HCT116 (cell line): ENCODE data around the gene GPR61. TPM values are rescaled to one million over a fixed set of nuclear protein-coding genes. Genes with fewer than 3 reads are reported as not detected.

ENCODE experiments used
- ATAC-seq: fragments of 200-7000 bp; cut with Tn5 transposase; 2 replicates; pipeline ENCODE4 v1.9.1; 2020; ENCODE audit warnings: mild to moderate bottlenecking, moderate library complexity
- BruUV-seq: library from RNA; stranded (reverse); fragments of 400-500 nt; replicated peaks from 2 replicates; lab custom pipeline; 2021; lab: Mats Ljungman, UMichigan
- CTCF ChIA-PET: fragments of 300-600 bp; sonication (Branson Sonifier 250); formaldehyde crosslinking; loops from one replicate; lab custom pipeline; 2021; ENCODE audit warnings: antibody characterized with exemption; lab: Charles Lee
- POLR2A ChIA-PET: fragments of 300-600, 350-600 bp; sonication (Branson Sonifier 250); formaldehyde crosslinking; loops from one replicate; lab custom pipeline; 2021; ENCODE audit warnings: antibody characterized with exemption; lab: Charles Lee
- RAD21 ChIA-PET, 2 experiments: fragments of 300-600 bp; sonication (Branson Sonifier 250); formaldehyde crosslinking; loops; one replicate each; lab custom pipeline; 2023; ENCODE audit warnings: low total read pairs in 2 of 2; ENCODE audit not compliant: uncharacterized antibody in 2 of 2, unreplicated experiment in 2 of 2, low non-redundant PET in 1 of 2; lab: Charles Lee
- DNase-seq: peaks from one replicate; pipeline ENCODE4 v3.0.0-alpha.2; 2010; ENCODE audit warnings: low read depth, low spot score
- H2AFZ ChIP-seq: fragments of 200-600 bp; shearing (Covaris generic), sonication (generic); 2 replicates; pipeline ENCODE4 v1.6.1; 2017; ENCODE audit warnings: low read depth, mixed run types, mixed read lengths, antibody characterized with exemption, low read length; ENCODE audit not compliant: poor library complexity, severe bottlenecking
- H3K27ac ChIP-seq: 2 replicates; pipeline ENCODE4 v1.5.1; 2012; ENCODE audit warnings: low read depth, low read length
- H3K27me3 ChIP-seq: fragments of 200-600 bp; sonication (generic); 2 replicates; pipeline ENCODE4 v1.6.1; 2016; ENCODE audit warnings: mixed run types, low read length, mixed read lengths; ENCODE audit not compliant: insufficient read depth
- H3K36me3 ChIP-seq, 2 experiments: fragments of 200-500 bp in 1 of 2; fragments of 200-600 bp in 1 of 2; sonication (Bioruptor generic) in 1 of 2; sonication (generic) in 1 of 2; 2 replicates each; pipeline versions ENCODE4 v1.5.1 to v1.6.1; 2014 to 2016; ENCODE audit warnings: low read length in 2 of 2, inconsistent platforms in 1 of 2, mixed read lengths in 1 of 2, mixed run types in 1 of 2; ENCODE audit not compliant: insufficient read depth in 2 of 2, control insufficient read depth in 1 of 2
- H3K4me1 ChIP-seq, 2 experiments: fragments of 200-600 bp in 1 of 2; sonication (generic) in 1 of 2; 2 replicates each; pipeline versions ENCODE4 v1.5.1 to v1.6.1; 2012 to 2017; ENCODE audit warnings: low read length in 2 of 2, inconsistent platforms in 1 of 2, mild to moderate bottlenecking in 1 of 2, mixed read lengths in 1 of 2, mixed run types in 1 of 2, moderate library complexity in 1 of 2; ENCODE audit not compliant: insufficient read depth in 2 of 2, control insufficient read depth in 1 of 2
- H3K4me2 ChIP-seq: fragments of 200-600 bp; sonication (generic); 2 replicates; pipeline ENCODE4 v1.6.1; 2017; ENCODE audit warnings: mixed run types, low read length, mixed read lengths
- H3K4me3 ChIP-seq, 2 experiments: fragments of 200-600 bp in 1 of 2; sonication (generic) in 1 of 2; replicated peaks in 1 of 2; 2 replicates each; pipeline ENCODE4 v1.5.1; 2011 to 2016; ENCODE audit warnings: low read length in 2 of 2, control low read depth in 1 of 2, low read depth in 1 of 2, mild to moderate bottlenecking in 1 of 2, mixed read lengths in 1 of 2, mixed run types in 1 of 2
- H3K79me2 ChIP-seq: fragments of 200-600 bp; sonication (generic); 2 replicates; pipeline ENCODE4 v1.6.1; 2017; ENCODE audit warnings: mild to moderate bottlenecking, mixed run types, low read length, moderate library complexity, mixed read lengths; ENCODE audit not compliant: insufficient read depth
- H3K9ac ChIP-seq: fragments of 200-600 bp; sonication (generic); 2 replicates; pipeline ENCODE4 v1.6.1; 2016; ENCODE audit warnings: low read length, mixed read lengths
- H3K9me2 ChIP-seq: fragments of 200-600 bp; sonication (generic), shearing (Covaris generic); 2 replicates; pipeline ENCODE4 v1.6.1; 2017; ENCODE audit warnings: mixed run types, mild to moderate bottlenecking, moderate library complexity; ENCODE audit not compliant: insufficient read depth
- H3K9me3 ChIP-seq, 2 experiments: fragments of 200-500 bp in 1 of 2; fragments of 200-600 bp in 1 of 2; sonication (Bioruptor generic) in 1 of 2; sonication (generic) in 1 of 2; 2 replicates each; pipeline ENCODE4 v1.6.1; 2014 to 2017; ENCODE audit warnings: low read length in 2 of 2, mixed read lengths in 2 of 2, inconsistent platforms in 1 of 2, low read depth in 1 of 2, mild to moderate bottlenecking in 1 of 2, mixed run types in 1 of 2, moderate library complexity in 1 of 2; ENCODE audit not compliant: control insufficient read depth in 1 of 2, insufficient read depth in 1 of 2
- H4K20me1 ChIP-seq: fragments of 200-600 bp; sonication (generic), shearing (Covaris generic); 2 replicates; pipeline ENCODE4 v1.6.1; 2017; ENCODE audit warnings: mixed run types, mild to moderate bottlenecking, moderate library complexity; ENCODE audit not compliant: insufficient read depth
- POLR2AphosphoS5 ChIP-seq: IDR thresholded peaks from 2 replicates; pipeline ENCODE4 v1.6.1; 2011; ENCODE audit warnings: mild to moderate bottlenecking, low read depth, low read length, moderate library complexity
- SRF ChIP-seq: IDR thresholded peaks from 2 replicates; pipeline ENCODE4 v1.6.1; 2012; ENCODE audit warnings: low read depth
- TCF7L2 ChIP-seq: IDR thresholded peaks from 2 replicates; pipeline ENCODE4 v1.7.0; 2011; ENCODE audit warnings: borderline replicate concordance, inconsistent platforms; ENCODE audit not compliant: insufficient read depth, insufficient read length; ENCODE audit errors: extremely low read depth
- YY1 ChIP-seq: IDR thresholded peaks from 2 replicates; pipeline ENCODE4 v1.6.1; 2011; ENCODE audit warnings: low read length, low read depth, moderate library complexity, mild to moderate bottlenecking; ENCODE audit not compliant: insufficient replicate concordance; ENCODE audit errors: extremely low read depth
- ZBTB33 ChIP-seq: IDR thresholded peaks from 2 replicates; pipeline ENCODE4 v1.6.1; 2011; ENCODE audit warnings: mild to moderate bottlenecking, low read length, moderate library complexity; ENCODE audit not compliant: insufficient replicate concordance; ENCODE audit errors: extremely low read depth
- ZFX ChIP-seq: fragments of 450-650 bp; IDR thresholded peaks from 2 replicates; pipeline ENCODE4 v1.6.1; 2017
- ZNF274 ChIP-seq: fragments of 200-500 bp; sonication (Bioruptor generic); IDR thresholded peaks from 2 replicates; pipeline ENCODE4 v1.6.1; 2014; ENCODE audit warnings: mild to moderate bottlenecking, low read depth, low read length, inconsistent platforms
- intact Hi-C: fragments of 100-400 bp; cut with micrococcal nuclease; formaldehyde crosslinking; loops from 2 replicates; pipeline ENCODE4 v1.10.0; 2022
- total RNA-seq: library from RNA; stranded (reverse); gene quantifications from one replicate; pipeline ENCODE4 v1.2.1, GENCODE V29; 2021; ENCODE audit not compliant: unreplicated experiment
- TF ChIP-seq, protein P1 (sequence below): IDR thresholded peaks from 2 replicates; pipeline ENCODE4 v1.6.1; 2012; ENCODE audit warnings: low read depth
- TF ChIP-seq, protein P2 (sequence below), 3 experiments: fragments of 200-600 bp in 1 of 3; sonication (generic) in 1 of 3; IDR thresholded peaks in 2 of 3; conservative IDR thresholded peaks in 1 of 3; 2 replicates each; pipeline ENCODE4 v1.5.1; 2012 to 2017; ENCODE audit warnings: low read depth in 2 of 3, low read length in 2 of 3, antibody characterized with exemption in 1 of 3, borderline replicate concordance in 1 of 3, control low read depth in 1 of 3, mild to moderate bottlenecking in 1 of 3, mixed read lengths in 1 of 3, mixed run types in 1 of 3, moderate library complexity in 1 of 3; ENCODE audit not compliant: insufficient read depth in 1 of 3
- TF ChIP-seq, protein P3 (sequence below): IDR thresholded peaks from 2 replicates; pipeline ENCODE4 v1.6.1; 2012
- TF ChIP-seq, protein P4 (sequence below): IDR thresholded peaks from 2 replicates; pipeline ENCODE4 v1.6.1; 2012

Gene GPR61
- total RNA-seq, 1 experiment from 2014 or later: not detected

DNA sequence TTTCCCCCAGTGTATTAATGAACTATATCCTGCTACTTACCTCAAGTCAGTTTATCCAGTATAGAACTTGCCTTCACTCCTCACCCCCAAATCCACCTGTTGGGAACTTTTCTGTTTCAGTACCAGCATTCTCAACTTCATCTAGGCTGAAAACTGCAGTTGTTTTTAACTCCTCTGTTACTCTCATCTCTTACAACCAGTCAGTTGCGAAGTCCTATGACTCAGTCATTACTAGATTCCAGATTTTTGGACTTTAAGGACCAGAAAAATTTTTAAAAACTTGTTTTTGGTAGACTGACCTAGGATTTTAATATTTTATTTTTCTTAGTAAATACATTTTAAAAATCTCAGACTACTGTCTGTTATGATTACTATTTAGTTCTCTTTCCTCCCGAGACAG is 16.9 kb downstream of the GPR61 start (continued):
- TF ChIP-seq, protein P1, sequence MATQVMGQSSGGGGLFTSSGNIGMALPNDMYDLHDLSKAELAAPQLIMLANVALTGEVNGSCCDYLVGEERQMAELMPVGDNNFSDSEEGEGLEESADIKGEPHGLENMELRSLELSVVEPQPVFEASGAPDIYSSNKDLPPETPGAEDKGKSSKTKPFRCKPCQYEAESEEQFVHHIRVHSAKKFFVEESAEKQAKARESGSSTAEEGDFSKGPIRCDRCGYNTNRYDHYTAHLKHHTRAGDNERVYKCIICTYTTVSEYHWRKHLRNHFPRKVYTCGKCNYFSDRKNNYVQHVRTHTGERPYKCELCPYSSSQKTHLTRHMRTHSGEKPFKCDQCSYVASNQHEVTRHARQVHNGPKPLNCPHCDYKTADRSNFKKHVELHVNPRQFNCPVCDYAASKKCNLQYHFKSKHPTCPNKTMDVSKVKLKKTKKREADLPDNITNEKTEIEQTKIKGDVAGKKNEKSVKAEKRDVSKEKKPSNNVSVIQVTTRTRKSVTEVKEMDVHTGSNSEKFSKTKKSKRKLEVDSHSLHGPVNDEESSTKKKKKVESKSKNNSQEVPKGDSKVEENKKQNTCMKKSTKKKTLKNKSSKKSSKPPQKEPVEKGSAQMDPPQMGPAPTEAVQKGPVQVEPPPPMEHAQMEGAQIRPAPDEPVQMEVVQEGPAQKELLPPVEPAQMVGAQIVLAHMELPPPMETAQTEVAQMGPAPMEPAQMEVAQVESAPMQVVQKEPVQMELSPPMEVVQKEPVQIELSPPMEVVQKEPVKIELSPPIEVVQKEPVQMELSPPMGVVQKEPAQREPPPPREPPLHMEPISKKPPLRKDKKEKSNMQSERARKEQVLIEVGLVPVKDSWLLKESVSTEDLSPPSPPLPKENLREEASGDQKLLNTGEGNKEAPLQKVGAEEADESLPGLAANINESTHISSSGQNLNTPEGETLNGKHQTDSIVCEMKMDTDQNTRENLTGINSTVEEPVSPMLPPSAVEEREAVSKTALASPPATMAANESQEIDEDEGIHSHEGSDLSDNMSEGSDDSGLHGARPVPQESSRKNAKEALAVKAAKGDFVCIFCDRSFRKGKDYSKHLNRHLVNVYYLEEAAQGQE: no peak
- TF ChIP-seq, protein P2, sequence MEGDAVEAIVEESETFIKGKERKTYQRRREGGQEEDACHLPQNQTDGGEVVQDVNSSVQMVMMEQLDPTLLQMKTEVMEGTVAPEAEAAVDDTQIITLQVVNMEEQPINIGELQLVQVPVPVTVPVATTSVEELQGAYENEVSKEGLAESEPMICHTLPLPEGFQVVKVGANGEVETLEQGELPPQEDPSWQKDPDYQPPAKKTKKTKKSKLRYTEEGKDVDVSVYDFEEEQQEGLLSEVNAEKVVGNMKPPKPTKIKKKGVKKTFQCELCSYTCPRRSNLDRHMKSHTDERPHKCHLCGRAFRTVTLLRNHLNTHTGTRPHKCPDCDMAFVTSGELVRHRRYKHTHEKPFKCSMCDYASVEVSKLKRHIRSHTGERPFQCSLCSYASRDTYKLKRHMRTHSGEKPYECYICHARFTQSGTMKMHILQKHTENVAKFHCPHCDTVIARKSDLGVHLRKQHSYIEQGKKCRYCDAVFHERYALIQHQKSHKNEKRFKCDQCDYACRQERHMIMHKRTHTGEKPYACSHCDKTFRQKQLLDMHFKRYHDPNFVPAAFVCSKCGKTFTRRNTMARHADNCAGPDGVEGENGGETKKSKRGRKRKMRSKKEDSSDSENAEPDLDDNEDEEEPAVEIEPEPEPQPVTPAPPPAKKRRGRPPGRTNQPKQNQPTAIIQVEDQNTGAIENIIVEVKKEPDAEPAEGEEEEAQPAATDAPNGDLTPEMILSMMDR (IDR thresholded peaks at IDR 0.05 in 2 of 3, conservative IDR thresholded peaks at IDR 0.05 in 1 of 3; ENCODE audit: borderline replicate concordance in 1 of 3, insufficient read depth in 1 of 3, low read depth in 2 of 3, low read length in 2 of 3): no peak

- no peaks in the 10 kb centered on the region for H3K36me3 ChIP-seq
- no peaks in the 10 kb centered on the region for H3K9me2 ChIP-seq
- RAD21 ChIA-PET: no interaction called here
- POLR2A ChIA-PET: interaction anchor here (2.8 kb wide), 1 partner anchor 9 kb away, joined by 7 read pairs; the partner anchor contains the start of gene GNAI3
- no peak overlapping the region for H3K4me2 ChIP-seq
- H3K27me3 ChIP-seq: no peaks in the 10 kb centered on the region
- no peak overlapping the region for H3K27ac ChIP-seq
- CTCF ChIA-PET: no interaction called here
- DNase-seq (no peak), ATAC-seq (no peak)
- no peak overlapping the region for H3K4me3 ChIP-seq
- no peaks in the 10 kb centered on the region for H3K9me3 ChIP-seq
- H3K79me2 ChIP-seq: peaks cover 100% of the 10 kb centered on the region
- H3K4me1 ChIP-seq: 0 out of 4 replicates have a peak, but pooled peaks cover 0 to 2% of the 10 kb centered on the region in 2 experiments
- BruUV-seq: no TSS peak
- intact Hi-C loops: no loop called here
- peaks cover 14% of the 10 kb centered on the region for H4K20me1 ChIP-seq
- H2AFZ ChIP-seq: no peak overlapping the region
- no peak overlapping the region for H3K9ac ChIP-seq
- TF ChIP-seq, protein P1: no peak
- TF ChIP-seq, protein P3, sequence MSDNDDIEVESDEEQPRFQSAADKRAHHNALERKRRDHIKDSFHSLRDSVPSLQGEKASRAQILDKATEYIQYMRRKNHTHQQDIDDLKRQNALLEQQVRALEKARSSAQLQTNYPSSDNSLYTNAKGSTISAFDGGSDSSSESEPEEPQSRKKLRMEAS: no peak
- TF ChIP-seq ZNF274: no peak
- TF ChIP-seq TCF7L2: no peak
- no peak for TF ChIP-seq YY1
- no peak for TF ChIP-seq POLR2AphosphoS5
- no peak for TF ChIP-seq SRF
- TF ChIP-seq, protein P4, sequence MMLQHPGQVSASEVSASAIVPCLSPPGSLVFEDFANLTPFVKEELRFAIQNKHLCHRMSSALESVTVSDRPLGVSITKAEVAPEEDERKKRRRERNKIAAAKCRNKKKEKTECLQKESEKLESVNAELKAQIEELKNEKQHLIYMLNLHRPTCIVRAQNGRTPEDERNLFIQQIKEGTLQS: no peak
- TF ChIP-seq ZBTB33: no peak
- TF ChIP-seq ZFX: no peak
These were observed 17.8 kb downstream of the GPR61 start for GRCh38 chr1:109557520-109557919.
